OCI-LY7 (cell line): Measurements from ENCODE around the gene TEX101. TPM values are rescaled to one million over a fixed set of nuclear protein-coding genes. Genes with fewer than 3 reads are reported as not detected.

Experiments used
- BruUV-seq: library from RNA; stranded (reverse); fragments of 400-500 nt; replicated peaks from 2 replicates; lab custom pipeline; 2021; lab: Mats Ljungman, UMichigan
- CTCF ChIA-PET: fragments of 300-600 bp; sonication (Branson Sonifier 250); formaldehyde crosslinking; loops from one replicate; lab custom pipeline; 2022; ENCODE audit warnings: antibody characterized with exemption; ENCODE audit not compliant: unreplicated experiment; lab: Charles Lee
- POLR2A ChIA-PET: fragments of 300-600 bp; sonication (Branson Sonifier 250); formaldehyde crosslinking; loops from one replicate; lab custom pipeline; 2022; ENCODE audit warnings: antibody characterized with exemption; lab: Charles Lee
- DNase-seq: peaks from one replicate; pipeline ENCODE4 v3.0.0-alpha.2; 2015; ENCODE audit warnings: low spot score
- H2AFZ ChIP-seq: fragments of 200-600 bp; sonication (generic), shearing (Covaris generic); 2 replicates; pipeline ENCODE4 v1.6.1; 2014; ENCODE audit warnings: mild to moderate bottlenecking, antibody characterized with exemption, low read length, moderate library complexity
- H3K27ac ChIP-seq: fragments of 200-600 bp; sonication (generic); 2 replicates; pipeline ENCODE4 v1.5.1; 2014; ENCODE audit warnings: mixed run types, low read depth, mild to moderate bottlenecking, moderate library complexity, low read length, inconsistent platforms; ENCODE audit not compliant: poor library complexity, severe bottlenecking
- H3K36me3 ChIP-seq: fragments of 200-600 bp; sonication (generic); 2 replicates; pipeline ENCODE4 v1.6.1; 2014; ENCODE audit warnings: mild to moderate bottlenecking, antibody characterized with exemption, low read length, moderate library complexity, mixed read lengths; ENCODE audit not compliant: insufficient read depth
- H3K4me1 ChIP-seq: fragments of 200-600 bp; sonication (generic); 2 replicates; pipeline ENCODE4 v1.5.1; 2014; ENCODE audit warnings: mild to moderate bottlenecking, low read length; ENCODE audit not compliant: insufficient read depth, poor library complexity, severe bottlenecking
- H3K4me2 ChIP-seq: fragments of 200-600 bp; sonication (generic); 2 replicates; pipeline ENCODE4 v1.6.1; 2014; ENCODE audit warnings: mild to moderate bottlenecking, low read length
- H3K4me3 ChIP-seq: fragments of 200-600 bp; sonication (generic); 2 replicates; pipeline ENCODE4 v1.5.1; 2014; ENCODE audit warnings: mild to moderate bottlenecking, low read depth, low read length; ENCODE audit not compliant: poor library complexity, severe bottlenecking
- H3K79me2 ChIP-seq: fragments of 200-600 bp; sonication (generic); 2 replicates; pipeline ENCODE4 v1.6.1; 2016; ENCODE audit warnings: low read depth, mild to moderate bottlenecking, low read length, moderate library complexity, mixed read lengths; ENCODE audit not compliant: insufficient read depth
- H3K9me2 ChIP-seq: fragments of 200-600 bp; sonication (generic); 2 replicates; pipeline ENCODE4 v1.6.1; 2016; ENCODE audit warnings: mild to moderate bottlenecking, low read length, mixed read lengths; ENCODE audit not compliant: insufficient read depth
- H3K9me3 ChIP-seq: fragments of 200-600 bp; sonication (generic); 2 replicates; pipeline ENCODE4 v1.6.1; 2014; ENCODE audit warnings: mild to moderate bottlenecking, mixed run types, low read length, mixed read lengths
- H4K20me1 ChIP-seq: fragments of 200-600 bp; sonication (generic); 2 replicates; pipeline ENCODE4 v1.6.1; 2014; ENCODE audit warnings: mild to moderate bottlenecking, antibody characterized with exemption, low read length, moderate library complexity, mixed read lengths; ENCODE audit not compliant: insufficient read depth
- CTCF ChIP-seq: fragments of 200-600 bp; sonication (generic); conservative IDR thresholded peaks from 2 replicates; pipeline ENCODE4 v1.5.1; 2014; ENCODE audit warnings: mild to moderate bottlenecking, antibody characterized with exemption, low read length, moderate library complexity, mixed read lengths
- EZH2phosphoT487 ChIP-seq: fragments of 200-600 bp; sonication (generic); IDR thresholded peaks from 2 replicates; pipeline ENCODE4 v1.6.1; 2018; ENCODE audit warnings: low read depth, borderline replicate concordance, mild to moderate bottlenecking, mixed run types, antibody characterized with exemption, low read length, moderate library complexity, mixed read lengths
- intact Hi-C: fragments of 100-400 bp; cut with micrococcal nuclease; formaldehyde crosslinking; loops from one replicate; pipeline ENCODE4 v1.10.0; 2022; ENCODE audit not compliant: unreplicated experiment
- total RNA-seq, 2 experiments: library from RNA; depleted of rRNA in 1 of 2; stranded (reverse); fragments of >200 nt in 1 of 2; shearing (Covaris generic) in 1 of 2; gene quantifications; 2 replicates each; pipeline ENCODE4 v1.2.3, GENCODE V29; 2014 to 2022

TEX101 gene
- total RNA-seq, 2 experiments from 2014 or later, result not detected

DNA sequence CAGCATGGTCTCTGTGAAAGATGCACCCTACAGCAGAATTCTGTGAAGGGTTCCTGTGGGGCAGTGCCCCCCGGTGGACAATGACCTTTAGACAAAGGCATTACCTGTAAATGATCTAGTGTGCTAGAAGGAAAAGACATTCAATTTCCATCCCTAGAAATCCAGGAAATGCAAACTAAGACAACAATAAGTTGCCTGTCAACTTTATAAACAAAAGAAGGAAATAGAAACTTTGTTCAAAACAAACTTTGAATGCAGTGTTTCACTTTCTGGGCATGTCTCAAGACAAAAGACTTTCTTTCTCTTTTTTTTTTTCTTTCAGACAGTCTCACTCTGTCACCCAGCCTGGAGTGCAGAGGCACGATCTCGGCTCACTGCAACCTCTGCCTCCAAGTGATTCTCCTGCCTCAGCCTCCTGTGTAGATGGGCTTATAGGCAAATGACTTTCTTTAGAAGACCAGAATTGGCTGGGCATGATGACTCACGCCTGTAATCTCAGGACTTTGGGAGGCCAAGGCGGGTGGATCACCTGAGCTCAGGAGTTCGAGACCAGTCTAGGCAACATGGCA, 15.5 kb downstream of the TEX101 start:
- Histone ChIP-seq H3K4me3 (no peak overlapping the region), H2AFZ (no peak overlapping the region), H3K9me3 (no peaks in the 10 kb centered on the region), H3K4me1 (no peaks in the 10 kb centered on the region), H3K27ac (no peak overlapping the region), H3K36me3 (no peaks in the 10 kb centered on the region), H3K9me2 (no peaks in the 10 kb centered on the region), H3K4me2 (no peak overlapping the region), H4K20me1 (no peaks in the 10 kb centered on the region), H3K79me2 (no peaks in the 10 kb centered on the region)
- TF ChIP-seq EZH2phosphoT487 (no peak), CTCF (0 out of 2 replicates have a peak, but pooled peaks have one; percentile 31)
- intact Hi-C loops, result loop anchor here (5.0 kb wide), 1 partner anchor 87 kb away; no protein-coding TSS in a partner anchor
- DNase-seq, result no peak
- no TSS peak for BruUV-seq
- CTCF ChIA-PET, result no interaction called here
- POLR2A ChIA-PET, result no interaction called here

DNA sequence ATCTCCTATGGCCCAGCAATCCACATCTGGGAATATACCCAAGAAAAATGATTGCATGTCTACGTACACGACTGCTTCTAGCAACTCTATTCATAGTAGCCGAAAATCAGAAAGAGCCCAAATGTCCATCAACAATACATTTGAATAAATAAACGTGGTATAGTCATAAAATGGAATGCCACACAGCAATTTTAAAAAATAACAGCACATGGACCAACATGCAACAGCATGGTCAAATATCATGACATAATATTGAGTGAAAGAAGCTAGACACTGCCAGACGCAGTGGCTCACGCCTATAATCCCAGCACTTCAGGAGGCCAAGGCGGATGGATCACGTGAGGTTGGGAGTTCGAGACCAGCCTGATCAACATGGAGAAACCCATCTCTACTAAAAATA, 16.3 kb downstream of the TEX101 start:
- H3K27ac ChIP-seq, result no peak overlapping the region
- TF ChIP-seq EZH2phosphoT487 (no peak), CTCF (no peak)
- no TSS peak for BruUV-seq
- H4K20me1 ChIP-seq, result no peaks in the 10 kb centered on the region
- H3K4me2 ChIP-seq, result no peak overlapping the region
- H3K4me3 ChIP-seq, result no peak overlapping the region
- no peaks in the 10 kb centered on the region for H3K9me3 ChIP-seq
- intact Hi-C loops, result loop anchor here (5.0 kb wide), 1 partner anchor 86 kb away; no protein-coding TSS in a partner anchor
- ChIA-PET POLR2A (no interaction called here), CTCF (no interaction called here)
- no peaks in the 10 kb centered on the region for H3K4me1 ChIP-seq
- no peaks in the 10 kb centered on the region for H3K36me3 ChIP-seq
- no peaks in the 10 kb centered on the region for H3K9me2 ChIP-seq
- H3K79me2 ChIP-seq, result no peaks in the 10 kb centered on the region
- no peak for DNase-seq
- H2AFZ ChIP-seq, result no peak overlapping the region

GRCh38 chr19:43433358-43433673, 18.6 kb downstream of the TEX101 start:
- H3K36me3 ChIP-seq, result no peaks in the 10 kb centered on the region
- BruUV-seq, result no TSS peak
- intact Hi-C loops, result loop anchor here (5.0 kb wide), 1 partner anchor 84 kb away; no protein-coding TSS in a partner anchor
- H3K4me2 ChIP-seq, result no peak overlapping the region
- H3K9me2 ChIP-seq, result no peaks in the 10 kb centered on the region
- H3K4me1 ChIP-seq, result peaks cover under 1% of the 10 kb centered on the region
- no peaks in the 10 kb centered on the region for H3K9me3 ChIP-seq
- CTCF ChIA-PET, result no interaction called here
- TF ChIP-seq CTCF (no peak), EZH2phosphoT487 (no peak)
- DNase-seq, result no peak
- H4K20me1 ChIP-seq, result no peaks in the 10 kb centered on the region
- no peaks in the 10 kb centered on the region for H3K79me2 ChIP-seq
- no peak overlapping the region for H3K27ac ChIP-seq
- POLR2A ChIA-PET, result no interaction called here
- H3K4me3 ChIP-seq, result no peak overlapping the region
- H2AFZ ChIP-seq, result no peak overlapping the region
